SIG-M5 (cell line): ENCODE measurements around the gene TMA7.

Source experiments
- DNase-seq: peaks from one replicate; lab custom pipeline; 2025; lab: John Stamatoyannopoulos, UW

Gene TMA7

DNA sequence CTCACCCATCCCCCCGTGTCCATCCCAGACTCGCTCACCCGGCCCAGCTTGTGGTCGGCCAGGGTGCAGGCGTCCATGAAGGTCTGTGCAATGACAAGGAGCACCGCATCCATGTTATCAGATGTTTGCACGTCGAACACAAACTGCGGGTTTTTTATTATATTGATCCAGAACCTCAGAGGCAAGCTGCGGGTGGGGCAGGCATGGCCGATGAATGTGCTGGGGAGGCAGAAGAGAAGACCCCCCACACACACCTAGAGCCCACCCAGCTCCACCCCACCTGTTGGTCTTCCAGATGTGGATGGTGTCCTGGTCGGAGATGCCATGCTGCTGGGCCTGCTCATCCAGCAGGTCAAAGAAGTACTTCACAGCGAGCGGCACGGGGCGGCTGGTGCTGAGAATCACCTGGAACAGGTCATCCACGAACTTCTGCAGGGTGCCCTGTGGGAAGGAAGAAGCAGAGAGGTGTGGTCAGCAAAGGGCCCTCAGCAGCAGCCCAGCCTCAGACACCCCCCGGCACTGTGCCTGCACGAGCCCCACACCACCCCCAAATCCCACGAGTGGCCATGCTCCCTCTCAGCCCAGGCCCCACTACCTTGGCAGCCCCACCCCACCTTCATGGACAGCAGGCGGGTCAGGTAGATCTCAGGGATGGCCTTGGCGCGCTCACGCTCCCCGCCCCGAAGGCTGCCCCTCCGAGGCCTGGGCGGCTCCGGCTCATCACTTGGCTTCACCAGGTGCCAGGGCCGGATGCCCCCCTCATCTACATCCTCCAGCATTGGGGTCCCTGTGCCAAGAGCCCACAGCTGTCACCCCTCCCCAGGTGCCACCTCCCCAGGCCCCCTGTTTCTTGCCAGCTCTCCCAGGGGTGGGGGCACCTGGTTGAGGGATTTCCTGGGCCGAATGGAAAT, 30.5 kb upstream of the TMA7 start:
- DNase-seq: no peak

- DNase-seq: no peak
Observed at GRCh38 chr3:48410205-48411040, 29.6 kb upstream of the TMA7 start.

DNA sequence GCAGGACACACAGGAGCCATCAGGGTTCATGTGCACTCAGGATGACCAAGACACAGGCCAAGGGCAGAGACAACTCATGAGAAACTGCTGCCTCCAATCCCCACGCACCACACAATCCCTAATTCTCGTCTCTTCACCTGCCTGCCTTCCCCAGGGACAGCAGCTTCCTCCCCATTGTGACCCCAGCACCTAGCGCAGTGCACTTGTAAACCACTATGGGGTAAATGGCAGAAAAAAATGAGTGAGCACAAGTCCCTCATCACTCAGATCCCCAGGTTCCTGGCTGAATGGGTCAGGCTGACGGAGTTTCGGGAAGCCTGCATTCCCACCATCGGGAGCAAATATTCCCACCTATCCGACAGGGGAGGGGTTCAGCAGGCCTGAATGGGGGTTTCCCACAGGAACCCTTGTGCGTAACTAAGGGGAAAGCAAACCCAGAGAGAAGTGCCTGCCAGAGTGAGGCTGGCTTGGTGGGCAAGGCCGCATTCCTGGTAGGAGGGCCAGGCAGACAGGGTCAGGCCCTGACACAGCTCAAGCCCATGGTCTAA, 28.9 kb upstream of the TMA7 start:
- DNase-seq: no peak

- no peak for DNase-seq
Observed at GRCh38 chr3:48411606-48412374, 28.3 kb upstream of the TMA7 start.

GRCh38 chr3:48412375-48413001, 27.6 kb upstream of the TMA7 start:
- DNase-seq: no peak

DNA sequence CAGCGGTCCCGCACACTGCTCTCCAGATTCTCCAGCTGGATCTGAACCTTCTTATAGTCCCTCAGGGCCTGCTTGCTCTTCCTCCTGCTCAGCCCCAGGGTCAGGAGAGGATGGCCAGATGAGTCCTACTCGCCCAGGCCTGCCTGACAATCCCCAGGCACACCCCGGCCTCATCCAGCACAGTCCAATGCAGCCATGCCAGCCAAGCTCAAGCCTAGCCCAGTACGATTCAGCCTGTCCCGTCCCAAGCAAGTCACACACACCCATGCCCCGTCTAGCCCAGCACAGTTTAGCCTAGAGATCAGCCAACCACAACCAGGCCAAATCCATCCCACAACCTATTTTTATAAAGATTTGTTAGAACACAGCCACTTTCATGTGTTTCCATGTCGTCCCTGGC, 27.0 kb upstream of the TMA7 start:
- no peak for DNase-seq

DNA sequence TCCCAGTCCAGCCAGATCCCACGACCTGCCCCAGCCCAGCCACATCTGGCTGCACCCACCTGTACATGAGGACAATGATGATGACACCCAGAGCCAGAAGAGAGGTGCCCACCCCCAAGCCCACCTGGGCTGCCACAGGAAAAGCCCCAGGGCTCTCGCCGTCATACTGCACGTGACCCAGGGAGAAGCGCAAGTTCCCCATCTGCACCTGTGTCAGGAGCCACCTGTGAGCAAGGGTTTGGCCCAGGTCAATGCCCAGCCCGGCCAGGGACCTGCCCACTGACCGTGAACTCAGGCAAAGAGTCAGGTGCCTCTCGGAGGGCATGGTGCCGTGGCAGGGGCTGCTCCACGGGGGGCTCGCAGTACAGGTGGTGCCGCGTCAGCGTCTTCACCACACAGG, 26.4 kb upstream of the TMA7 start:
- DNase-seq: no peak

DNA sequence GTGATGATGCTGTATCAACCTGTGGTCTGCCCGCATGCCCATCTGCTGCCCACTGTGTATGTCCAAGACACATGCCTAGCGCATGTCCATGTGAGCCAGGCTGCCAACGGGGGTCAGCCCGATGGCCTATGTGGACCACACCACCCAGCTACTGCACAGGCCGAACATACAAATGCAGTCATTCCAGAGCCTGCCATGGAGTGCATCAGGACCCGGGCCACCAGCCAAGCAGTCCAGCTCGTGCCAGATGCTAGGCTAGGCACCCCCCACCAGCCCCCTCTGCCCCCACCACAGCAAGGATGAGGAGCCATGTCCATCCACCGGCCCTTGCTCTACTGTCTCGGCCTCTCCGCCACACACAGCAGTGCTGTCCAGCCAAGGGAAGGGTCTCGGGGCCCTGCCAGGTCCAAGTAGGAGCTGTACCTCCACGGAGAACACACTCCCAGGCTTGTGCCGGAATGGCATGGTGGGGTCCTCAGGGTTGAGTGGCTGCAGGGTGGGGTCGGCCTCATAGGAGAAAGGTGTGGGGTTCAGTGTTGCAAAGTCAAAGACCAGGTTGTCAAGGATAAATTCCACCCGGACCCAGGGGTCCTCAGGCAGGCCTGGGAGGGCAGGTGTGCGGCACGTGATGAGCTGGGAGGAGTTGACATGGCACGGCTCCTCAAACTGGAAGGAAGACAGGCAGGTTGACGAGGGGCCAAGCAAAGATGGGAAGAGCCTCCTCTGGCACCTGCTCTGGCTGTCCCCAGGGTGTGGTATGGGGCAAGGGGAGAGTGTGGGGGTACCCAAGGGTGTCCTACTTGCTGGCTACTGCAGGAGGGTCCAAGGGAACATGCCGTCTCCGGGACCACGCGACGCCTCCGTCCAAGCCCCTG, 25.4 kb upstream of the TMA7 start:
- no peak for DNase-seq

- no peak for DNase-seq
Observed at GRCh38 chr3:48415251-48415953, 24.7 kb upstream of the TMA7 start.

- no peak for DNase-seq
Observed at GRCh38 chr3:48416091-48416505, 24.0 kb upstream of the TMA7 start.

GRCh38 chr3:48416546-48416945, 23.5 kb upstream of the TMA7 start:
- DNase-seq: no peak

- DNase-seq: no peak
Observed at GRCh38 chr3:48417529-48418108, 22.4 kb upstream of the TMA7 start.

DNA sequence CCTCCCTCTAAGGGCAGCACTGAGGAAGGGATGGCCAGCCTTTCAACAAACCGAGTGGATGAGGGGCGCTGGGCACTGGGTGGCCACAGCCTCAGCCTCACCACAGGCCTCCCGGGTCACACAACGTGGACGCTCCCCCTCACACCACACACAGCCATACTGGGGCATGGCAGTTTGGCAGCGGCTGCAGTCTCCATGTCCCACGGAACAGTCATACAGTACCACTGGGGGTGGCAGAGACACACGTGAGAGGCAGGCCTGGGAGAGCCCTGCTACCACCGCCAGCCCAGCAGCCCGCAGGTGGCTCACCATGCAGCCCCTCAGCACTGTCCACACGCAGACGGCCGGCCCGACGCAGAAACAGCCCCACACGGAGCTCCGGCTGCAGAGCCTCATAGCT, 21.9 kb upstream of the TMA7 start:
- no peak for DNase-seq

DNA sequence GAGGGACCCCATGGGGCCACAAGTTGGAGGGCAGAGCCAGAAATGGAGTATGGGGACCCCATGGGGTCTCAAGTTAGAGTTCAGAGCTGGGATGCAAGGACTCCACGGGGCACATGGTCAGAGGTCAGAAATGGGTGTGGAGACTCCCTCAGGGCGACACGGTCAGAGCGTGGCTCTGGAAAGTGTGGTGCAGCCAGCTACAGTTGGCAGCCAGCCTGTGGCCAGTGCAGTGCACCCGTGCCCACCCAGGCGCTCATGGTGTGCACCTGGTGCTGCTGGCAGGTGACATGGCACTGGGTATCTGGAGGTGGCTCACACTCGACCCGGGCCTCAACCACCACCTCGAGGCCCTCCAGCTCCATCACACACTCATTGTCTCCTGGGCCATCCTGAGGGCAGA, 21.4 kb upstream of the TMA7 start:
- no peak for DNase-seq

DNA sequence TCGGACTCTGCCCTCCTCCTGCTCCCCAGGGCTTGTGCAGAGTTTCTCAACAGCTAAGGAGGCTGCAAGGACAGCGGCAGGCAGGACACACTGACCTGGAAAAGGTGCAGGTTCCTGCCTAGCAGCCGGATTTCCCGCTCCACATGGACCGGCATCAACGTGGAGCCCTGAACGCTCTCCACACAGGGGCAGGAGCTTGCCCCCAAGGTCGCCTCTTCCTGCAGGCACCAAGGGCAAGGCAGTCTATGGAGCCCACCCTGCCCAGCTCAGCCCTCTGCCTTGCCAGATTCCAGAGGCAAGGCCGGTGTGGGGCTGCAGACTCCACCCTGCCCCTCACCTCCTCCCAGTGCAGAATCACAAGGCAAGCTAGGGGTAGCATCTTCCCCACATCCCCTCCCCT, 20.9 kb upstream of the TMA7 start:
- no peak for DNase-seq

GRCh38 chr3:48419597-48419996, 20.5 kb upstream of the TMA7 start:
- DNase-seq: no peak

GRCh38 chr3:48420561-48420960, 19.5 kb upstream of the TMA7 start:
- no peak for DNase-seq

GRCh38 chr3:48422272-48422671, 17.8 kb upstream of the TMA7 start:
- no peak for DNase-seq

DNA sequence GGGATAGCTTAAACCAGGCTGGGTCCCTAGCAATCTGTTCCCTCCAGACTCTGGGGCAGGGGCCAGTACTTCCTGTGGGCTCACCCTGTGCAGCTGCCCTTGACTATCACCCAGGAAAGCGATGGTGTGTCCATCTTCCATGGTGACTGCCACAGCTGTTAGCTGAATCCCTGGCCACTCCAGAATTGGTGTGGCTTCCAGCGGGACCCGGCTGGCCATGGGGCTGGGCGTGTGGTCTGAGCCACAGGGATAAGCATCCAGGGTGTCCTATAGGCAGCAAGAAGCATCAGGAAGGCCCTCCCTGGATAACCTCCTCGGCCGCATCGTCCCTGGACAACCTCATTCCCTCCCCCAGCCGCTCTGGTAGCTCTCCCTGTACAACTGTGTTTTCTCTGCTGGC, 17.4 kb upstream of the TMA7 start:
- no peak for DNase-seq
